ENCODE results near the gene SCAPER.
A peak's percentile ranks its signal among the peaks of the same experiment; 100 is the strongest.

SCAPER gene

GRCh38 chr15:76327191-76328105 lies 577.7 kb downstream of the SCAPER start (continued):
- TF ChIP-seq ZBTB26 (tag by site-specific recombination; optimal IDR thresholded peaks at IDR 0.05), result no peak
- TF ChIP-seq ZSCAN4 (tag by site-specific recombination; IDR thresholded peaks at IDR 0.05), result no peak
- TF ChIP-seq OVOL3 (tag by site-specific recombination; IDR thresholded peaks at IDR 0.05), result no peak
- TF ChIP-seq ZBTB48 (tag by site-specific recombination; IDR thresholded peaks at IDR 0.05), result no peak
- no peak for TF ChIP-seq ZNF16 (tag by site-specific recombination; IDR thresholded peaks at IDR 0.05; ENCODE audit: low read depth)
- TF ChIP-seq PRDM10 (tag by site-specific recombination; IDR thresholded peaks at IDR 0.05), result peak; percentile 93
- TF ChIP-seq ZBTB11 (tag by site-specific recombination; conservative IDR thresholded peaks at IDR 0.05; ENCODE audit: low read depth), result no peak
- TF ChIP-seq ZNF433 (tag by site-specific recombination; IDR thresholded peaks at IDR 0.05; ENCODE audit: low read depth), result no peak
- no peak for TF ChIP-seq ZNF677 (tag by site-specific recombination; IDR thresholded peaks at IDR 0.05)
- no peak for TF ChIP-seq ZNF146 (tag by site-specific recombination; IDR thresholded peaks at IDR 0.05)
- no peak for TF ChIP-seq ZNF354C (tag by site-specific recombination; IDR thresholded peaks at IDR 0.05; ENCODE audit: borderline replicate concordance, low read depth)
- TF ChIP-seq ZNF24 (tag by site-specific recombination; IDR thresholded peaks at IDR 0.05), result no peak
- TF ChIP-seq PRDM2 (tag by site-specific recombination; IDR thresholded peaks at IDR 0.05; ENCODE audit: borderline replicate concordance), result no peak
- TF ChIP-seq ZFHX2 (tag by site-specific recombination; conservative IDR thresholded peaks at IDR 0.05), result peak; percentile 58
- TF ChIP-seq ZNF701 (tag by site-specific recombination; IDR thresholded peaks at IDR 0.05), result no peak
- TF ChIP-seq ZNF292 (tag by site-specific recombination; IDR thresholded peaks at IDR 0.05; ENCODE audit: borderline replicate concordance, low read depth), result no peak
- 0 out of 2 replicates have a peak, but pooled peaks have one; percentile 37 for TF ChIP-seq ZSCAN23 (tag by site-specific recombination; IDR thresholded peaks at IDR 0.05)
- no peak for TF ChIP-seq ZIC2 (tag by site-specific recombination; IDR thresholded peaks at IDR 0.05)
- peak; percentile 99 for TF ChIP-seq ZNF335 (tag by site-specific recombination; conservative IDR thresholded peaks at IDR 0.05)
- no peak for TF ChIP-seq ZBTB8A (tag by site-specific recombination; IDR thresholded peaks at IDR 0.05)
- no peak for TF ChIP-seq EGR2 (tag by site-specific recombination; IDR thresholded peaks at IDR 0.05; ENCODE audit: low read depth)
- TF ChIP-seq ZXDB (tag by site-specific recombination; IDR thresholded peaks at IDR 0.05), result peak; percentile 63; the same call in 1 of the 2 replicates
- TF ChIP-seq ZFP37 (tag by site-specific recombination; IDR thresholded peaks at IDR 0.05), result peak; percentile 59

All from HEK293 (cell line).